SK-N-MC (cell line): ENCODE measurements around the gene FAM20B.

ENCODE experiments used
- EZH2 ChIP-seq: fragments of 200-600 bp; sonication (generic); IDR thresholded peaks from one replicate; pipeline ENCODE4 v1.6.1; 2017; ENCODE audit warnings: antibody characterized with exemption
- FOXP2 ChIP-seq: optimal IDR thresholded peaks from 2 replicates; pipeline ENCODE3; 2011; ENCODE audit warnings: mild to moderate bottlenecking, moderate library complexity; ENCODE audit not compliant: insufficient read depth; ENCODE audit errors: extremely low read length, control extremely low read depth
- POLR2AphosphoS5 ChIP-seq: IDR thresholded peaks from 2 replicates; pipeline ENCODE4 v1.6.1; 2012; ENCODE audit warnings: mild to moderate bottlenecking, low read depth, low read length, borderline replicate concordance

- TF ChIP-seq EZH2 (no peak), POLR2AphosphoS5 (no peak), FOXP2 (no peak)
These were observed 74.2 kb downstream of the FAM20B start for GRCh38 chr1:179099891-179100290.
